ENCODE results near the gene ODAD2.

Gene ODAD2

GRCh38 chr10:28001353-28001752 is 2.5 kb upstream of the ODAD2 start:
- Histone ChIP-seq H3K36me3 (ENCODE audit: insufficient read depth, low read length) (no peaks in the 10 kb centered on the region), H3K79me2 (ENCODE audit: insufficient read depth, low read length) (no peaks in the 10 kb centered on the region), H3K9me3 (ENCODE audit: insufficient read depth, low read length, severe bottlenecking) (no peaks in the 10 kb centered on the region), H3K27me3 (ENCODE audit: insufficient read depth, low read length, poor library complexity) (peaks cover 22% of the 10 kb centered on the region), H3K9ac (ENCODE audit: low read depth, low read length) (no peak overlapping the region), H3K4me3 (ENCODE audit: low read depth in 1 of 2, low read length in 2 of 2) (no peak overlapping the region), H4K20me1 (ENCODE audit: insufficient read depth, low read length) (no peaks in the 10 kb centered on the region), H3K27ac (ENCODE audit: low read length) (no peak overlapping the region), H2AFZ (ENCODE audit: low read depth, low read length) (no peak overlapping the region), H3K4me1 (ENCODE audit: insufficient read depth, low read length) (peaks cover 17% of the 10 kb centered on the region), H3K4me2 (ENCODE audit: insufficient read depth, low read length) (no peak overlapping the region)
- no peak for ATAC-seq (ENCODE audit: insufficient read depth, low read depth)
- DNase-seq = no peak
- TF ChIP-seq EZH2 (IDR thresholded peaks at IDR 0.05; ENCODE audit: borderline replicate concordance, low read depth, low read length, severe bottlenecking) (no peak), CTCF (IDR thresholded peaks at IDR 0.05; ENCODE audit: borderline replicate concordance, extremely low read depth, low read length, poor library complexity, severe bottlenecking) (no peak)

- peaks cover 17% of the 10 kb centered on the region for H3K4me1 ChIP-seq (ENCODE audit: insufficient read depth, low read length)
- DNase-seq (peak; percentile 44), ATAC-seq (ENCODE audit: insufficient read depth, low read depth) (peak; percentile 90)
- peaks cover 22% of the 10 kb centered on the region for H3K27me3 ChIP-seq (ENCODE audit: insufficient read depth, low read length, poor library complexity)
- H3K4me2 ChIP-seq (ENCODE audit: insufficient read depth, low read length) = peak overlapping the region; percentile 97
- H2AFZ ChIP-seq (ENCODE audit: low read depth, low read length) = peak overlapping the region; percentile 84
- H3K9ac ChIP-seq (ENCODE audit: low read depth, low read length) = peak overlapping the region; percentile 61
- peak overlapping the region; percentile 29 to 65 for H3K4me3 ChIP-seq (ENCODE audit: low read depth in 1 of 2, low read length in 2 of 2)
- H3K27ac ChIP-seq (ENCODE audit: low read length) = peak overlapping the region; percentile 54
- H3K9me3 ChIP-seq (ENCODE audit: insufficient read depth, low read length, severe bottlenecking) = no peaks in the 10 kb centered on the region
- no peaks in the 10 kb centered on the region for H4K20me1 ChIP-seq (ENCODE audit: insufficient read depth, low read length)
- no peaks in the 10 kb centered on the region for H3K36me3 ChIP-seq (ENCODE audit: insufficient read depth, low read length)
- TF ChIP-seq CTCF (IDR thresholded peaks at IDR 0.05; ENCODE audit: borderline replicate concordance, extremely low read depth, low read length, poor library complexity, severe bottlenecking) = no peak
- TF ChIP-seq EZH2 (IDR thresholded peaks at IDR 0.05; ENCODE audit: borderline replicate concordance, low read depth, low read length, severe bottlenecking) = peak; percentile 85
- H3K79me2 ChIP-seq (ENCODE audit: insufficient read depth, low read length) = no peaks in the 10 kb centered on the region
These were observed 513 bp downstream of the ODAD2 start for GRCh38 chr10:27998178-27998953.

- peak overlapping the region; percentile 29 to 65; a peak in 3 of 4 replicates for H3K4me3 ChIP-seq (ENCODE audit: low read depth in 1 of 2, low read length in 2 of 2)
- DNase-seq = no peak
- no peaks in the 10 kb centered on the region for H3K36me3 ChIP-seq (ENCODE audit: insufficient read depth, low read length)
These were observed 1.1 kb downstream of the ODAD2 start for GRCh38 chr10:27997865-27998177.

More at GRCh38 chr10:27997865-27998177, 1.1 kb downstream of the ODAD2 start:
- no peak for ATAC-seq (ENCODE audit: insufficient read depth, low read depth)
- Histone ChIP-seq H3K27me3 (ENCODE audit: insufficient read depth, low read length, poor library complexity) (peaks cover 22% of the 10 kb centered on the region), H2AFZ (ENCODE audit: low read depth, low read length) (peak overlapping the region; percentile 84), H3K79me2 (ENCODE audit: insufficient read depth, low read length) (no peaks in the 10 kb centered on the region), H3K9ac (ENCODE audit: low read depth, low read length) (peak overlapping the region; percentile 61), H3K9me3 (ENCODE audit: insufficient read depth, low read length, severe bottlenecking) (no peaks in the 10 kb centered on the region), H3K4me1 (ENCODE audit: insufficient read depth, low read length) (peaks cover 17% of the 10 kb centered on the region), H3K27ac (ENCODE audit: low read length) (peak overlapping the region; percentile 54; the same call in 1 of the 2 replicates), H3K4me2 (ENCODE audit: insufficient read depth, low read length) (peak overlapping the region; percentile 97), H4K20me1 (ENCODE audit: insufficient read depth, low read length) (no peaks in the 10 kb centered on the region)
- TF ChIP-seq CTCF (IDR thresholded peaks at IDR 0.05; ENCODE audit: borderline replicate concordance, extremely low read depth, low read length, poor library complexity, severe bottlenecking) = no peak

Measured in DND-41 (cell line).